GM21576 (cell line): Measurements from ENCODE around the gene P2RY10.
"Not testable (repeated sequence)": the region's sequence is repeated elsewhere in the genome, so short reads cannot be mapped to it uniquely, and the experiment has no call there.

Experiments used
- ATAC-seq: cut with Tn5 transposase; IDR thresholded peaks from one replicate; pipeline ENCODE4 v1.9.1; 2021; ENCODE audit warnings: mild to moderate bottlenecking, moderate library complexity; ENCODE audit not compliant: unreplicated experiment

Gene P2RY10, protein sequence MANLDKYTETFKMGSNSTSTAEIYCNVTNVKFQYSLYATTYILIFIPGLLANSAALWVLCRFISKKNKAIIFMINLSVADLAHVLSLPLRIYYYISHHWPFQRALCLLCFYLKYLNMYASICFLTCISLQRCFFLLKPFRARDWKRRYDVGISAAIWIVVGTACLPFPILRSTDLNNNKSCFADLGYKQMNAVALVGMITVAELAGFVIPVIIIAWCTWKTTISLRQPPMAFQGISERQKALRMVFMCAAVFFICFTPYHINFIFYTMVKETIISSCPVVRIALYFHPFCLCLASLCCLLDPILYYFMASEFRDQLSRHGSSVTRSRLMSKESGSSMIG

DNA sequence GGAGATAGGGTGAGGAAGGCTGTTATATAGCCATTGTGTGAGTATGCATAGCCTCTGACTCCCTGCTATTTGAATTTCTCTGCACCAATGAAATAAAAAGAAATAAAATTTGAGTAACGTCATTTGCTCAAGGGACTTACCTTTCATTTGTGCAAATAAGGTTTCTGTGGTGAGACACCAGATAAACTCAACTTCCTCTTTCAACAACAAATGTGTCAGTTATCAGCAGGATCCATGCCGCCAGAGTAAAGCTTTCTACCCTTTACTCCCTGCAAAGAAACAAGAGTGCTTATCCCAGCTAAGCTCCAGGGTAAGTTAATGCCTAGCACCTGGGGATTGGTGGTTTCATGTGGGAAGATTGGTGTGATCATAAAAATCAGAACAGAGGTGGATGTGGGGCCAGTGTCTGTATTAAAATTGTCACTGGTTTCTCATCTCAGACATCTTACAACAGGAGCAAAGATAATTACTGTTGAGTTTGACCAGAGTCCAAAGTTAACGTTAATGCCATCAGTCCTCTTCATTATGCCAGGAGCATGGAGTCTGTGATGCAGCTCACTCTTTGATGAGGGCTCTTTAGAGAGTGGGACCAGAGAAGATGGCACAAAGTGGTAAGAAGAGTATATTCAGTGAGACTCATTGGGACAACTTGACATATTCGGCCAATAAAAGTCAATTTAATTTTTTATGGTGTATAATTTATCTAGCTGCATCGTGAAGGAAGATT is at the start of gene P2RY10:
Gene P2RY10 (plus strand): TSS at position 206 of the 727 bp plus-strand sequence. CDS start 15,130 bp downstream, outside the sequence.
- peak; percentile 80 for ATAC-seq

DNA sequence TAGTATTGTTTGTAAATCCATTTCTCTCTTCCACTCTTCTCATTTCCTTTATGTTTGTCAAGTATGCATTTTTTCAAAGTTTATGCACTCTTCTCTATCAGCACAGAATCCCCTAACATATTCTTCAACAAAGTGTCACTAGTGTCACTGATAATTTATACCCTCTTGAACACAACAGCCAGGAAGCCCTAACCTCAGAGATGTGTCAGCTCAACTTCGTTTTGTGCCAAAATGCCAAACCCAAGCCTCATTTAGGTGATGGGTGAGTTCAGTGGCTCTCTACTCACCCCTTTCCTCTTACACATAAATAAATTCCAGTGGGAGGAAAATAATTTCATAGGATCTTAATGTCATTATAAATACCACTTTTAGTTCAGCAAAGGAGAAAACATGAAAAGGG is 22.4 kb upstream of the P2RY10 start:
- no peak for ATAC-seq

DNA sequence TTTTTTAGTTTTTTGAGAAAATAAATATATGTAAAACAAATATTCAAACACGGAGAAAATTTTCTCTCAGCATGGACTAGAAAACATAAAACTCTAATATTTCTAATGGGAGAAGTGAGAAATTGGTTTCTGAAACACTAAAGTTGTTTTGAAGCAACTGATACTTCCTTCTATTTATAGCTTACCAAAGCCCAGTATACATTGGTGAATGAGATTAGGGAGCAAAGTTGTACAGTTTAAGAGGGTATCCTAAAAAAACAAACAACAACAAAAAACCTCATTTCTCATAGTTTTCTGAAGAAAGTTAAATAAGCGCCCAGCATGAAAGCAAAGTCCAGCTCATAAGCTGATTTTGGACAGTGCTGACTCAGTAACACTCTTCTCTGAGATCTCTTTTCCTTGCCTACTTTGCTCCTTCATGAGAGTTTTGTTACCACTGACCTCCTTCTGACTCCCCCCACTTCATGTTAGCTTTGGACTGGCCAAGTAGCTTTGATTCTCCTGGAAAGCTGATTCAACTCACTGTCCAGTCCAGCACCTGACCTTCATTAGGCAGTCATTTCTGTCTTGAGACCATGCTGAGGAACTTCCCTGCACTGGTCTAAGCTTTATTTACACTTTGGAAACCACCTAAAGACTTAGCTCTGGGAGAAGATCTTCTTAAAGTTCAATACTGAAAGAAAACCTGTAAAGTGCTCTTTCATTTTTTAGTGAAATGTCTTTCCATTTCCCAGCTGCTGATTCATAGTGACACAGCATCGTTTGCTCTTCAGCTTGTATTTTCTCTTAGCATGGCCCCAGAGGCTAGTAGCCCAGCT is 21.8 kb upstream of the P2RY10 start:
- ATAC-seq, result peak; percentile 87

DNA sequence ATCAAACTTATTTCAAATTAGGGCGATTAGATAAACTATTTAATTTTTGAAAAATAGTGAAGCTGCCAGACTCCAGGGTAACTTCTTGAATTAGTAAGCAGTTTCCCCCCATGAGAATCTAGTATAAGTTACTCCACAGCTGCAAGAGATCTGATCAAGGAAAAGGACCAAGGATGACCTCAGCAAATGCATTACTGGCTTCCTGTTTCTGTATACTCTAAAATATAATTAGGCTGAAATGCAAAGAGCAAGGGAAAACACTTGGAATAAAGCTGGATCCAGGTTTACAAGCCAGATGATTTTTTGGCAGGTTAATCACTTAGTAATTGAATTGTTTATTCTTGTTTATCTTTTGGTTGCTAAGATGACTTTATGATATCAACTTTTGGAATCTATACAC is 13.4 kb upstream of the P2RY10 start:
- no peak for ATAC-seq

DNA sequence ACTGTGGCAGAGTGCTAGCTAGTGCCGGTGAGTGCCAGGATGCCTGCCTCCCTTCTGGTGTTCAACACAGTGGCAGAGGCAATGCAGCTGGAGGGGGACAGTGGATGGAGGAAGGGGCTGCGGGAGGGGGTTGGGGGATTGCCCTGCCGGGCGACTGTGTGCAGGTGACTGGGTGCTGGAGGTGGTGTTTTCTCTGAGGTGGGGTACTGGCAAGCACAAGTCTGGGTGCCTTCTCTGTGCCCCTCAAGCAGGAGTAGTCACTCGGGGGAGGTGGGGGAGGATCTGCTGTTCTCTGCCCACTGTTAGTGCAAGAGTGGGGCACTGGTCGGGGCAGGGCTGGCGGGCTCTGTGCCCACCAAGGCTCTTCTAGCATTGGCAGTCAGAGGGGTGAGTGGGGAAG is 10.3 kb upstream of the P2RY10 start:
- ATAC-seq, result no peak

DNA sequence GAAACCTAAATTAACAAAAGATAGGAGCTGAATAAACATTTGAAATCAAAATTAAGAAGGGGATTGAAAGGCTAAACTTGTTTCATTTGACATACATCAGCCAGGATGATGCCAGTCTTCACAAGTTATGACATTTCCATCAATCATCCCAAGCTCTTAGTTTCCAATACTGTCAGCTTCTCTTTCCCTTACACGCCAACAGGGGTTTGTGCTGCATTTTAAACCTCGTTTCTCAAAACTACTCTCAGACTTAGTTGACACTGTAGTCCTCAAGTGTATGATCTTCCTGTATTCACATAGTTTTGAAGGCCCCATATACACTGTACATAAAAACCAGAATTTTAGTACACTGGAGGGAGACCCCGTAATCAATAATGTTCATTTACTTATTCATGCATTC is 840 bp upstream of the P2RY10 start:
- ATAC-seq, result no peak

DNA sequence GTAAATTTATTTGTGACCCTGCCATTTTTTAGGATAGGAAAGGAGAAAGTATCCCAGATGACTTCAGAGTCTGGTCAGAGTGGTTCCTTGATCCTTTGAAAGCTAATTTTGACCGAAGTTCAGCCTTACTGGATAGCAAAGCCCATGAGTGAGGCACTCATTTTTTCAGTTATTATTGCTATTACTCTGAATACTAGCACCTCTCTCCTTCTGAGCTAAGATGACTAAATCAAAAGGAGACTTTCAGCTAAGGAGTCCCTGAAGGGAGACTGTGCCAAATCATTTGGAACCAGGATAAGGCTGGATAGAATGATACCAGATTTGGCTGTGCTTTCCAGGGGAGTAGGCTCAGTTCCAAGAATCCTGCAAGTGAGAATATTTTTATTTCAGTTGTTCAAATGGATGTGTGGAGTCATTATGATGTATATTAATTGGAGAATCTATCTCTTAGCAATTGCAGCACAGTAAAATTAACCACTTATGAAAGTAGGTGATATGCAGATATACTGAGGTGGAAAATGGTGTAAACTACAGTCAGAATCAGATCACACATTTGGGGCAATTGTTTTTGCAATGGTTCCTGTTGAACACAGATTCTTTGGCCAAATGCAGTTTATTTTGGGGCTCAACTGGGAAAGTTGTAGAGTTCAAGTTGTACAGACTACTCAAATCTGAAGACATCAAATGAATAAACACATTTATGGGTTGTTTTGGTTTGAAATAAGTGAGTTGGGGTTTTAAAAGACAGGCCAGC is 1.2 kb downstream of the P2RY10 start:
- no peak for ATAC-seq

DNA sequence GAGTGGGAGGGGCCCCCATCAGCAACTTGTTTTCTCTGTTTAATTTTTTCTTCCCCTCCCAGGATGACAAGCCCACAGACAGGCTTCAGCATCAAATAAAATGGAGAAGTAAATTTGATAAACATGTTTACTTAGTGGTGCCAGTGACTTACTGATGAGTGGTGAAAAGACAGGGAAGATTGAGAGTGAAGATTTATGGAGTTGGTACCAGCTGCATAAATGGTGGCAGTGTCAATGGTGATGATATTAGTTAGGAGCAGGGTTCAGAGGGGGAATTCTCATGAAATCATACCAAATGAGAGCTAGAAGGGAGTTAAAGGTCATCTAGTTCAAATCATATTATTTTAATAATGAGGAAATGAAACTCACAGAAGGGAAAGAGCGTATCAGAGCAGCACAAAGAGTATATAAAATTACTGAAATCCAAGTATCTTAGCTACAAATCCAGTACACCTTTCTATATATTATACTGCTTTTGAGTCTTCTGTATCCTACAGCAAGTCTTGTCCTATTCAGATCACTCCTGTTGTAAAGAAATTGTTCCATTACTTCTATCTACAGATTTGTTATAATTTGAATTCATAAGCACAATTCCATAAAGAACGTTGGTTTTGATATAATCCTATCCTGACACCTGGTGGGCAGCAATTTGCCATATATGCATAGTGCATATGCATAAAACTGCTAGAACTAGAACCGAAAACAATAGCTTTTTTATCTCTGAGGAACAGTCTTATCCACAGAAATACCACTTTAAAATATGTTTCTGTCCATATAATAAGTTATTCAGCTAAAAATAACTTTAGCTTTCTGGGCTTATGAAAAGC is 5.0 kb downstream of the P2RY10 start:
- ATAC-seq, result no peak

DNA sequence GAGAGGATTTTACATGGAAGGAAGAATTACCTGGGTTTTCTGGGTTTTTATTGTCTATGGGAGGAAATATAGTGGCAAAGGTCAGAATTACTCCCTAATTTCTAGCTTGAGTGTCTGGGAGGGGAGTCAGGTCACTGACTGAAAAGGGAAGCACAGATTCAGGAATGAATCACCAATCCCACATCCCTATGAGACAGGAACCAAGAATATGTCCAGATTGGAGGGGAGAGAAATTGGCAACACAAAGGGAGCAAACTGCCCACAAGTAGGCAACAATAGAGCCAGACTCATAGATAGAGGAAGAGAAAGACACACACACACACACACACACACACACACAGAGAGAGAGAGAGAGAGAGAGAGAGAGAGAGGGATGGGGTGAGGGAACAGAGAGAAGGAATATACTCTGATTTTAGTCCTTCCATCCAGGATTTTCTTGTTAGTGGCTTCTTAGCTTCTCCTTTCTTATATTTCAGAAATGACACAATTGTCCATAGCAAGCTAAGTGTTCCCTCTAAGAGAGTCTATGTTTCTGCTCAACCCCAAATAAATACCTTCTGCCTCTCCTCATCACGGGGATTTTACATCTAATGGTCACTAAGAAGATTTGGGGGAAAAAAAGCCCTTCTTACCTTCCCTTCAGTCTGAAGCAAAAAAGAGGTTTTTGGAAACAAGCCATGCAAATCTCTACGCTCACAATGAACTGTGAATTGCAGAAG is 12.0 kb downstream of the P2RY10 start:
- peak; percentile 15 for ATAC-seq

DNA sequence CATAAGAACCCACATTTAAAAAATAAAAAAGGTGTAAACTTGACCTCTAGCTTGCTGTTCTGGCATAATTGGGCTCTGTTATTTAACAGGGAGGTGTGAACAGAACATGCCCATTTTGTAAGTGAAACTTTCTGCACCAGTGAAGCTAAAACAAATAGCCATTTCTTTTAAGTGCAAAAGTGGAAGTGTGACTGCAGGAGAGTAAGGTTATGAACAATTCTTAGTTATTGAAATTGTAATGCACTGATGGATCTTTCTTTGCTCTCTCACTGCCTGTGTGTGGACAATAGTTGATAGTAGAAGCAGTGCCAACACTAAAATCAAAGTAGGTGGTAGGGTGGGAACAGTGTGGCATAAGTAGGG is 12.6 kb downstream of the P2RY10 start:
- peak; percentile 90 for ATAC-seq

DNA sequence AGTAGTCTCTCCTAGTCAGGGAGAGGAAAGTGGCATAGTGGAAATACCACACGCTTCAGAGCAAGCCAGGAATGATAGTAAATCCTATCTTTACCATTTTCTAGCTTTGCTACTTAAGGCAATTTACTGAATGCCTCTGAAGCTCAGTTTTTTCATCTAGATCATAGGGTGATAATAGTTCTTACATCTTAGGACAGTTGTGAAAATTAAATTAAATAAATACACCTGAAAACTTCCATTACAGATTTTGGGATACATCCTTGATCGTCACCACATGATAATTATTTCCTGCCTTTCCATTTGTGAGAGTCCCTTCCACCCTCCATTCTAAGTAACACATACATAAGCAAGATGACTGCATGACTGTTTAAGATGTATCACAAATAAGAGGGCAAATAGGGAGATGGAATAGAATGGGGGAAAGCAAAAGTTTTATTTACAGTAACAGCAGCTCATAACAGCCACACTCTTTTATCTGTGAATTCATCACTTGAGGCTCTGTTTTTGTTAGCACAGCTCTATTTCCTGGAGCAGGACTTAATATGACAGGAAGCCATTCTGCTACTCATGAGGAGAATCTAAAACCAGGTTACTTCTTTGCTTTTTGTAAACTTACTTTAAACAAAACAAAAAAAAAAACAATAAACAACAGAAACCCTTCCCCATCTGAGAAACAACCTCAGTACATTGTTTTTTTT is 13.4 kb downstream of the P2RY10 start:
- no peak for ATAC-seq

DNA sequence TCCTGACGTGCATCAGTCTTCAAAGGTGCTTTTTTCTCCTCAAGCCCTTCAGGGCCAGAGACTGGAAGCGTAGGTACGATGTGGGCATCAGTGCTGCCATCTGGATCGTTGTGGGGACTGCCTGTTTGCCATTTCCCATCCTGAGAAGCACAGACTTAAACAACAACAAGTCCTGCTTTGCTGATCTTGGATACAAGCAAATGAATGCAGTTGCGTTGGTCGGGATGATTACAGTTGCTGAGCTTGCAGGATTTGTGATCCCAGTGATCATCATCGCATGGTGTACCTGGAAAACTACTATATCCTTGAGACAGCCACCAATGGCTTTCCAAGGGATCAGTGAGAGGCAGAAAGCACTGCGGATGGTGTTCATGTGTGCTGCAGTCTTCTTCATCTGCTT is 15.7 kb downstream of the P2RY10 start:
- no peak for ATAC-seq

DNA sequence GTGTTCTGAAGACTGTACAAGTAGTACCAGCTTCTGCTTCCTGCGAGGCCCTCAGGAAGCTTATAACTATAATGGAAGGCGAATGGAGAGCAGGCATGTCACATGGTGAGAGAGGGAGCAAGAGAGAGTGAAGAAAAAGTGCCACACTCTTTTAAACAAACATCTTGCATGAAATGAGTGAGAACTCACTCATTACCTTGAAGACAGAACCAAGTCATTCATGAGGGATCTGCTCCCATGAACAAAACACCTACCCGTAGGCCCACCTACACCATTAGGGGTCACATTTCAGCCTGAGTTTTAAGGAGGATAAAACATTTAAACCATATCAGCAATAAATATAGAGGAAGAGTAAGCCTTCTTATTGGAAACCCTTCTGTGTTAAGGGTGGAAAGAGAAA is 19.4 kb downstream of the P2RY10 start:
- no peak for ATAC-seq

DNA sequence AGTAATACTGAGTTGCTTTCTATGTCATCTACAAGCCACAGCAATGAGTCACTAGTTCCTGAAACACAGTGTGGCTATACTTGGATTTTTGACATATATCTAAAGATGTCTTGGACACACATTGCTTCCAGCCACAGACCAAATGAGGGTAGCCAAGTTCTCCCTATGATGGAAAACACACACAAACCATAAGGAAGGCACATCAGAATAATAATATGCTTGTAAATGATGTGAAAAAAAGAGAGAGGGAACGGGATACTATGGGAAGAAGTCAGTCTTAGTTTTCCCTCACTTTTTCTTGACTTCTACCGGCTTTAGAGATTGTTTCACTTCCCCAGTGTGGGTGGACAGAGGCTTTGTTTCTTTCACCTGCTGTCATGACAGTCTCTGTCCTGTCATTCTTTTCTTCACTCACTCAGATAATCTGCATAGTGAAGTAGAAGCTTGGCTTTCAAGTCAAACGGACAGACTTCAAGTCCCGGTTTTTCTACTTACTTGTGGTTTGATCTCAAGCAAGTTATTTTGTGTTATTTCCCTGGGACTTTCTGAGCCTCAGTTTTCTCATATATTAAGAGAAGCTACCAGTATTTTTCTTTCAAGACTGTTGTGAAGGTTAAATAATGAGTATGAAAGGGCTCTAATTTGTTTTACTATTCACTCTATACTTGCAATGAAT is 34.7 kb downstream of the P2RY10 start:
- ATAC-seq, result peak; percentile 98

DNA sequence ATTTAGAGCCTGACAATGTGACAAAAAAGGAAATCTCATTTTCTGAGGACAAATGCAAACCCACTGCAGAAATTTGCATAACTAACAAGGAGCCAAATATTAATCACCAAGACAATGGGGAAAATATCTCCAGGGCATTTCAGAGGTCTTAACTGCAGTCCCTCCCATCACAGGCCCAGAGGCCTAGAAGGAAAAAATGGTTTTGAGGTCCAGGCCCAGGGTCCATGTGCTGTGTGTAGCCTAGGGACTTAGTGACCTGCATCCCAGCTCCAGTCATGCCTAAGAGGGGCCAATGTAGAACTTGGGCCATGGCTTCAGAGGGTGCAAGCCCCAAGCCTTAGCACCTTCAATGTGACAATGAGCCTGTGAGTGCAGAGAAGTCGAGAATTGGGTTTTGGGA is 44.2 kb downstream of the P2RY10 start:
- no peak for ATAC-seq

DNA sequence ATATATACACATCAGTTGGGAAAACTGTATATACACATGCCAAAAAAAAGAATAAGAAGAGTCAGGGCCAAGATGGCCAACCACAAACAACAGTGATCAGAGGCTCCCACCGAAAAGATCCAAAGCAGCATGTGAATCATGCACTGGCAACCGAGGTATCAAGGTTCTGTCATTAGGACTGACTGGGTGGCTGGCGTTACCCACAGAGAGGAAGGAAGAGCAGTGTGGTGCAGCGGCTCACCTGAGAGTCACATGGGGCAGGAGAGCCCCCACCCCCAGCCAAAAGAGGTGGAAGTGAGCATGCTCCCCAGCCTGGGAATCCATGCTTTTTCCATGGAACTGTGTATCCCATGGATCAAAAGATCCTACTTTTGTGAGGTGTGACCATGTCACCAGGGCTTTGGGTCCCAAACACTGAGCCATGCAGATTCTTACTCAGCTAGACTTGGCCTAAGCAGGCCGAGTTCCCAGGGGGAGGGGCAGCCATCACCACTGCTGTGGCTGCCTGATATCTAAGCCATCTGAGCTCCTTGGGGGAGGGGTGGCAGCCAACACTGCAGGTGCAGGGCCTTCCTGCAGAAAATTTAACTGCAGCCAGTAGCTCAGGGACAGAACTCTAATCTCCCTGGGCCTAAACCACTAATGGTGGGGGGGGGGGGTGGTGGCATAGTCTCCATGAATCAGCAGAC is 52.8 kb downstream of the P2RY10 start:
- no peak for ATAC-seq

DNA sequence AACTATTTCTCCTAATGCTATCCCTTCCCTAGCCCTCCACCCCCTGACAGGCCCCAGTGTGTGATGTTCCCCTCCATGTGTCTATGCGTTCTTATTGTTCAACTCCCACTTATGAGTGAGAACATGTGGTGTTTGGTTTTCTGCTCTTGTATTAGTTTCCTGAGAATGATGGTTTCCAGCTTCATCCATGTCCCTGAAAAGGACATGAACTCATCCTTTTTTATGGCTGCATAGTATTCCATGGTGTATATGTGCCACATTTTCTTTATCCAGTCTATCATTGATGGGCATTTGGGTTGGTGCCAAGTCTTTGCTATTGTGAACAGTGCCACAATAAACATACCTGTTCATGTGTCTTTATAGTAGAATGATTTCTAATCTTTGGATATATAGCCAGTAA is 62.3 kb downstream of the P2RY10 start:
- ATAC-seq, result not testable (repeated sequence)
